GM12878 (cell line): Measurements from ENCODE around the gene E2F1. TPM values are rescaled to one million over a fixed set of nuclear protein-coding genes. Genes with fewer than 3 reads are reported as not detected.

Source experiments
- ATAC-seq: fragments of 200-7000 bp; cut with Tn5 transposase; 3 replicates; pipeline ENCODE4 v1.9.1; 2020; ENCODE audit warnings: mild to moderate bottlenecking, moderate library complexity
- BruUV-seq: library from RNA; stranded (reverse); fragments of 400-500 nt; replicated peaks from 2 replicates; lab custom pipeline; 2021; lab: Mats Ljungman, UMichigan
- CTCF ChIA-PET: fragments of 300-600 bp; sonication (Branson Sonifier 250); formaldehyde crosslinking; extraction: SDS; loops from one replicate; lab custom pipeline; 2021; ENCODE audit warnings: inconsistent platforms; lab: Yijun Ruan, JAX
- POLR2A ChIA-PET: fragments of 350-600 bp; formaldehyde crosslinking; extraction: SDS; loops from one replicate; lab custom pipeline; 2021; ENCODE audit warnings: inconsistent platforms; lab: Charles Lee
- RAD21 ChIA-PET: fragments of 300-600 bp; sonication (Branson Sonifier 250); formaldehyde crosslinking; loops from one replicate; lab custom pipeline; 2023; ENCODE audit warnings: antibody characterized with exemption; ENCODE audit not compliant: unreplicated experiment; lab: Charles Lee
- SMC1A ChIA-PET: fragments of 300-600 bp; sonication (Branson Sonifier 250); formaldehyde crosslinking; loops from one replicate; lab custom pipeline; 2023; ENCODE audit not compliant: unreplicated experiment, uncharacterized antibody; lab: Charles Lee
- DNase-seq: peaks from one replicate; pipeline ENCODE4 v3.0.0-alpha.2; 2011; ENCODE audit warnings: low read depth, low spot score
- FAIRE-seq: peaks from 3 replicates; lab custom pipeline; 2011; peaks lifted over from hg19 to GRCh38; lab: Jason Lieb, UNC
- H2AFZ ChIP-seq: 2 replicates; pipeline ENCODE4 v1.6.0; 2011; ENCODE audit warnings: low read depth, low read length, control low read depth; ENCODE audit not compliant: control insufficient read depth
- H3K27ac ChIP-seq: 2 replicates; pipeline ENCODE4 v1.5.1; 2011; ENCODE audit warnings: control low read depth; ENCODE audit not compliant: control insufficient read depth, insufficient read depth
- H3K27me3 ChIP-seq, 2 experiments: replicated peaks in 1 of 2; 2 replicates each; pipeline versions ENCODE4 v1.6.0 to v1.6.1; 2011; ENCODE audit warnings: low read length in 1 of 2; ENCODE audit not compliant: control insufficient read depth in 2 of 2, insufficient read depth in 2 of 2
- H3K36me3 ChIP-seq, 2 experiments: 2 replicates each; pipeline ENCODE4 v1.5.1; 2011; ENCODE audit warnings: low read length in 1 of 2; ENCODE audit not compliant: control insufficient read depth in 2 of 2, insufficient read depth in 2 of 2
- H3K4me1 ChIP-seq: 2 replicates; pipeline ENCODE4 v1.6.1; 2011; ENCODE audit warnings: mild to moderate bottlenecking, low read length, moderate library complexity, mixed read lengths; ENCODE audit not compliant: control insufficient read depth, insufficient read depth
- H3K4me2 ChIP-seq: 2 replicates; pipeline ENCODE4 v1.6.0; 2011; ENCODE audit warnings: control low read depth; ENCODE audit not compliant: control insufficient read depth, insufficient read depth
- H3K4me3 ChIP-seq: fragments of 200-600 bp; sonication (generic); 2 replicates; pipeline ENCODE4 v1.5.1; 2016
- H3K79me2 ChIP-seq: 2 replicates; pipeline ENCODE4 v1.6.0; 2011; ENCODE audit warnings: low read length; ENCODE audit not compliant: control insufficient read depth, insufficient read depth
- H3K9ac ChIP-seq: 2 replicates; pipeline ENCODE4 v1.8.0; 2011; ENCODE audit warnings: low read length, control low read depth, mixed read lengths; ENCODE audit not compliant: control insufficient read depth, insufficient read depth
- H3K9me3 ChIP-seq: replicated peaks from 3 replicates; pipeline ENCODE4 v1.5.1; 2011; ENCODE audit warnings: mild to moderate bottlenecking, low read length; ENCODE audit not compliant: control insufficient read depth, insufficient read depth
- H4K20me1 ChIP-seq: 2 replicates; pipeline ENCODE4 v1.6.0; 2011; ENCODE audit not compliant: control insufficient read depth, insufficient read depth
- BHLHE40 ChIP-seq, 2 experiments: fragments of 450-650 bp in 1 of 2; IDR thresholded peaks; 2 replicates each; pipeline ENCODE4 v1.6.1; 2011 to 2017; ENCODE audit warnings: low read depth in 2 of 2, borderline replicate concordance in 1 of 2, improper control_type of control experiment in 1 of 2, low read length in 1 of 2, mild to moderate bottlenecking in 1 of 2
- CBX5 ChIP-seq: sonication (generic); IDR thresholded peaks from 2 replicates; pipeline ENCODE4 v1.6.1; 2016; ENCODE audit warnings: low read depth, moderate library complexity, mild to moderate bottlenecking, inconsistent platforms
- CTCF ChIP-seq, 3 experiments: IDR thresholded peaks in 2 of 3; conservative IDR thresholded peaks in 1 of 3; 2 replicates each; pipeline ENCODE4 v1.5.1; 2011; ENCODE audit warnings: low read depth in 3 of 3, low read length in 3 of 3, mild to moderate bottlenecking in 3 of 3, control low read depth in 2 of 3, moderate library complexity in 2 of 3, inconsistent platforms in 1 of 3, mixed read lengths in 1 of 3; ENCODE audit not compliant: control insufficient read depth in 2 of 3, insufficient read depth in 1 of 3; ENCODE audit errors: extremely low read depth in 1 of 3
- GABPA ChIP-seq: IDR thresholded peaks from 2 replicates; pipeline ENCODE4 v1.6.1; 2014; ENCODE audit warnings: antibody characterized with exemption, low read depth, mild to moderate bottlenecking, inconsistent platforms
- GATAD2B ChIP-seq: fragments of 450-650 bp; conservative IDR thresholded peaks from 2 replicates; pipeline ENCODE4 v1.6.1; 2017; ENCODE audit warnings: low read depth, mild to moderate bottlenecking, moderate library complexity
- PML ChIP-seq: IDR thresholded peaks from 2 replicates; pipeline ENCODE4 v1.6.1; 2012; ENCODE audit warnings: low read length, inconsistent platforms
- RAD21 ChIP-seq: IDR thresholded peaks from 2 replicates; pipeline ENCODE4 v1.6.1; 2011; ENCODE audit warnings: mild to moderate bottlenecking, low read depth, low read length, moderate library complexity; ENCODE audit not compliant: insufficient read depth
- RAD51 ChIP-seq: fragments of 450-650 bp; IDR thresholded peaks from 2 replicates; pipeline ENCODE4 v1.6.1; 2016; ENCODE audit warnings: moderate library complexity, mild to moderate bottlenecking, inconsistent platforms
- RELB ChIP-seq: fragments of 450-650 bp; IDR thresholded peaks from 2 replicates; pipeline ENCODE4 v1.6.1; 2017; ENCODE audit warnings: low read depth, mild to moderate bottlenecking, moderate library complexity
- SIX5 ChIP-seq: IDR thresholded peaks from 2 replicates; pipeline ENCODE4 v1.6.1; 2011; ENCODE audit warnings: mild to moderate bottlenecking, low read depth, low read length, moderate library complexity; ENCODE audit not compliant: severe bottlenecking
- SREBF2 ChIP-seq: IDR thresholded peaks from 2 replicates; pipeline ENCODE4 v1.6.1; 2012; ENCODE audit warnings: mild to moderate bottlenecking, low read length
- TARDBP ChIP-seq: IDR thresholded peaks from 2 replicates; pipeline ENCODE4 v1.6.1; 2016; ENCODE audit warnings: borderline replicate concordance
- WRNIP1 ChIP-seq: IDR thresholded peaks from 2 replicates; pipeline ENCODE4 v1.6.1; 2011; ENCODE audit warnings: low read depth, low read length, improper control_type of control experiment, borderline replicate concordance
- ZNF207 ChIP-seq: fragments of 450-650 bp; IDR thresholded peaks from 2 replicates; pipeline ENCODE4 v1.6.1; 2014; ENCODE audit warnings: antibody characterized with exemption, mild to moderate bottlenecking, borderline replicate concordance
- WGBS: methylation state at CpG from one replicate; pipeline ENCODE4 v1.1.6; 2016; ENCODE audit warnings: low lambda C conversion rate; ENCODE audit not compliant: insufficient replicate concordance, insufficient coverage; ENCODE audit errors: missing lambda C conversion rate; 5-methylcytosine and 5-hydroxymethylcytosine counted together
- in situ Hi-C: fragments of 300-500 bp; cut with MboI; formaldehyde crosslinking; loops from 9 replicates; pipeline ENCODE4 v1.14.3; 2018; ENCODE audit warnings: mixed read lengths
- intact Hi-C: fragments of 100-400 bp; cut with micrococcal nuclease; formaldehyde crosslinking; loops from one replicate; pipeline ENCODE4 v1.14.2; 2022; ENCODE audit not compliant: unreplicated experiment
- polyA plus RNA-seq, 11 experiments: library from polyadenylated mRNA; depleted of rRNA in 4 of 11; unstranded in 6 of 11; stranded (reverse) in 5 of 11; fragments of >200 nt; fragmentation: Nextera tagmentation in 4 of 11; fragmentation: Illumina TruSeq in 1 of 11; extraction: Ambion mirVana in 4 of 11; extraction: Trizol in 1 of 11; gene quantifications; 1 replicate in 1 of 11; 2 replicates in 10 of 11; pipeline versions ENCODE4 v1.2.1 to v1.2.3, GENCODE V29; 2011 to 2016; ENCODE audit warnings: inconsistent platforms in 2 of 11, missing spikeins in 2 of 11, low read depth in 1 of 11
- total RNA-seq, 4 experiments: library from RNA; depleted of rRNA in 3 of 4; stranded (reverse); fragments of >200 nt in 3 of 4; fragmentation: Illumina TruSeq in 1 of 4; extraction: Trizol in 1 of 4; gene quantifications; 2 replicates each; pipeline versions ENCODE4 v1.2.1 to v1.2.3, GENCODE V29; 2013 to 2021

E2F1 gene
- total and polyA plus RNA-seq, 10 of the 15 experiments (the other 5 are each of a cell fraction or from before 2014, with no cell fraction given), result 0.29 to 50.2 (median 19.7) TPM

GRCh38 chr20:33731693-33732165, 45.5 kb upstream of the E2F1 start, which contains the start of gene ZNF341 (continued):
- TF ChIP-seq CBX5, result peak; percentile 72; the same call in 1 of the 2 replicates
- TF ChIP-seq, all 136 proteins: peak for 39

GRCh38 chr20:33730946-33731692, 44.9 kb upstream of the E2F1 start:
- SMC1A ChIA-PET, result interaction anchor here (3.6 kb wide), 1 partner anchor 48 kb away, joined by 20 read pairs; no protein-coding TSS in a partner anchor
- in situ Hi-C loops (no loop called here), intact Hi-C loops (loop anchor here (2.0 to 5.0 kb wide), 4 partner anchors 64 to 274 kb away; partner anchors contain the start of genes ACTL10, CHMP4B and RALY)
- Histone ChIP-seq H3K27me3 (no peaks in the 10 kb centered on the region), H3K79me2 (peaks cover 1% of the 10 kb centered on the region), H3K9ac (peak overlapping the region; percentile 60), H4K20me1 (no peaks in the 10 kb centered on the region), H3K4me3 (peak overlapping the region; percentile 67; the same call in 1 of the 2 replicates)
- TF ChIP-seq GATAD2B (no peak), GABPA (no peak), BHLHE40 (IDR thresholded peaks at IDR 0.05; ENCODE audit: borderline replicate concordance in 1 of 2, low read depth in 2 of 2, low read length in 1 of 2) (no peak), RAD21 (no peak), SREBF2 (no peak), SIX5 (no peak), RAD51 (no peak), RELB (no peak), WRNIP1 (no peak), TARDBP (no peak), PML (no peak), ZNF207 (no peak), CTCF (IDR thresholded peaks at IDR 0.05 in 2 of 3, conservative IDR thresholded peaks at IDR 0.05 in 1 of 3; ENCODE audit: control insufficient read depth in 2 of 3, extremely low read depth in 1 of 3, insufficient read depth in 1 of 3, low read depth in 3 of 3, low read length in 3 of 3) (no peak)
- TF ChIP-seq, all 136 proteins: peak for 0
- RAD21 ChIA-PET, result interaction anchor here (1.0 to 2.8 kb wide), 3 partner anchors 11 to 68 kb away, joined by 3 to 20 read pairs (median 6); partner anchors contain the start of gene PXMP4
- ATAC-seq (no peak), FAIRE-seq (no peak), DNase-seq (no peak)
- 78% methylated on average over 18 of the region's 18 CpGs for WGBS
- no TSS peak for BruUV-seq
- CTCF ChIA-PET, result no interaction called here
- Histone ChIP-seq H2AFZ (peak overlapping the region; percentile 90), H3K4me1 (peaks cover 7% of the 10 kb centered on the region), H3K9me3 (no peaks in the 10 kb centered on the region; the same call in 1 of the 3 replicates), H3K27ac (peak overlapping the region; percentile 77; the same call in 1 of the 2 replicates), H3K4me2 (peak overlapping the region; percentile 83), H3K36me3 (no peaks in the 10 kb centered on the region)
- POLR2A ChIA-PET, result interaction anchor here (1.0 to 1.9 kb wide), 2 partner anchors 48 to 80 kb away, joined by 3 to 9 read pairs; partner anchors contain the start of gene CHMP4B
